Dedifferentiated amniotic fluid mesenchymal stem cell (primary cell): ENCODE data around the gene WDHD1.
"Not testable (repeated sequence)": the region's sequence is repeated elsewhere in the genome, so short reads cannot be mapped to it uniquely, and the experiment has no call there.

ENCODE experiments used
- DNase-seq: peaks from one replicate; pipeline ENCODE4 v3.0.0-alpha.2; 2016; ENCODE audit errors: extremely low spot score

Gene WDHD1

GRCh38 chr14:55026793-55027561 is at the start of gene WDHD1, which contains the start of gene SOCS4:
Gene WDHD1 (minus strand): TSS chr14:55027099. CDS start chr14:55026787, 312 bp downstream.
Gene SOCS4 (plus strand): TSS chr14:55027236. CDS start chr14:55043042, 15,806 bp downstream.
- DNase-seq: peak; percentile 84

- no peak for DNase-seq
Observed at GRCh38 chr14:55075628-55076175, 48.8 kb upstream of the WDHD1 start.

- no peak for DNase-seq
Observed at GRCh38 chr14:55074662-55075061, 47.8 kb upstream of the WDHD1 start.

GRCh38 chr14:55073856-55074255 is 47.0 kb upstream of the WDHD1 start:
- peak; percentile 65 for DNase-seq

GRCh38 chr14:55071870-55072640 is 45.2 kb upstream of the WDHD1 start:
- DNase-seq: peak; percentile 81

- no peak for DNase-seq
Observed at GRCh38 chr14:55070981-55071411, 44.1 kb upstream of the WDHD1 start.

- DNase-seq: no peak
Observed at GRCh38 chr14:55066223-55066622, 39.3 kb upstream of the WDHD1 start.

GRCh38 chr14:55065411-55065810 is 38.5 kb upstream of the WDHD1 start:
- no peak for DNase-seq

GRCh38 chr14:55064896-55065295 is 38.0 kb upstream of the WDHD1 start:
- not testable (repeated sequence) for DNase-seq

GRCh38 chr14:55062517-55063351 is 35.8 kb upstream of the WDHD1 start:
- DNase-seq: no peak

- no peak for DNase-seq
Observed at GRCh38 chr14:55059333-55059732, 32.4 kb upstream of the WDHD1 start.

- DNase-seq: no peak
Observed at GRCh38 chr14:55057919-55058318, 31.0 kb upstream of the WDHD1 start.

- DNase-seq: no peak
Observed at GRCh38 chr14:55054098-55054497, 27.2 kb upstream of the WDHD1 start.

- DNase-seq: no peak
Observed at GRCh38 chr14:55053500-55053899, 26.6 kb upstream of the WDHD1 start.

GRCh38 chr14:55053018-55053417 is 26.1 kb upstream of the WDHD1 start:
- no peak for DNase-seq

GRCh38 chr14:55052269-55052930 is 25.5 kb upstream of the WDHD1 start:
- peak; percentile 30 for DNase-seq

- DNase-seq: peak; percentile 78
Observed at GRCh38 chr14:55051423-55052268, 24.7 kb upstream of the WDHD1 start, which contains the start of gene MAPK1IP1L. Gene MAPK1IP1L (plus strand): TSS chr14:55051647. CDS start chr14:55061684, 10,037 bp downstream.

GRCh38 chr14:55051165-55051422 is 24.2 kb upstream of the WDHD1 start:
- no peak for DNase-seq

GRCh38 chr14:55048900-55049436 is 22.1 kb upstream of the WDHD1 start:
- no peak for DNase-seq
